ENCODE measurements around the gene CLEC4G.

Gene CLEC4G

DNA sequence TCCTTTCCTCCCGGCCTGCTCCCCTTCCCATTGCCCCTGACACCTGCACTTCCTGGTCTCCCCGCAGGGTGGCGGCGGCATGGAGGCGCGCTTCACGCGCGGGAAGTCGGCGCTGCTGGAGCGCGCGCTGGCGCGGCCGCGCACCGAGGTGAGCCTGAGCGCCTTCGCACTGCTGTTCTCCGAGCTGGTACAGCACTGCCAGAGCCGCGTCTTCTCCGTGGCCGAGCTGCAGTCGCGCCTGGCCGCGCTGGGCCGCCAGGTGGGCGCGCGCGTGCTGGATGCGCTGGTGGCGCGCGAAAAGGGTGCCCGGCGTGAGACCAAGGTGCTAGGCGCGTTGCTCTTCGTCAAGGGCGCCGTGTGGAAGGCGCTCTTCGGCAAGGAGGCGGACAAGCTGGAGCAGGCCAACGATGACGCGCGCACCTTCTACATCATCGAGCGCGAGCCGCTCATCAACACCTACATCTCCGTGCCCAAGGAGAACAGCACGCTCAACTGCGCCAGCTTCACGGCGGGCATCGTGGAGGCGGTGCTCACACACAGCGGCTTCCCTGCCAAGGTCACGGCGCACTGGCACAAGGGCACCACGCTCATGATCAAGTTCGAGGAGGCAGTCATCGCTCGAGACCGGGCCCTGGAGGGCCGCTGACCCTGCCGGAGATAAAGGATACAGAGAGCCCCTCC is 49.6 kb downstream of the CLEC4G start:
- TF ChIP-seq CTCF (IDR thresholded peaks at IDR 0.05; ENCODE audit: low read depth, low read length) = no peak
- DNase-seq (ENCODE audit: extremely low read depth, low read depth) = no peak

GRCh38 chr19:7681340-7682174 is 50.4 kb downstream of the CLEC4G start:
- DNase-seq (ENCODE audit: extremely low read depth, low read depth) = peak; percentile 44
- peak; percentile 68 for TF ChIP-seq CTCF (IDR thresholded peaks at IDR 0.05; ENCODE audit: low read depth, low read length)

DNA sequence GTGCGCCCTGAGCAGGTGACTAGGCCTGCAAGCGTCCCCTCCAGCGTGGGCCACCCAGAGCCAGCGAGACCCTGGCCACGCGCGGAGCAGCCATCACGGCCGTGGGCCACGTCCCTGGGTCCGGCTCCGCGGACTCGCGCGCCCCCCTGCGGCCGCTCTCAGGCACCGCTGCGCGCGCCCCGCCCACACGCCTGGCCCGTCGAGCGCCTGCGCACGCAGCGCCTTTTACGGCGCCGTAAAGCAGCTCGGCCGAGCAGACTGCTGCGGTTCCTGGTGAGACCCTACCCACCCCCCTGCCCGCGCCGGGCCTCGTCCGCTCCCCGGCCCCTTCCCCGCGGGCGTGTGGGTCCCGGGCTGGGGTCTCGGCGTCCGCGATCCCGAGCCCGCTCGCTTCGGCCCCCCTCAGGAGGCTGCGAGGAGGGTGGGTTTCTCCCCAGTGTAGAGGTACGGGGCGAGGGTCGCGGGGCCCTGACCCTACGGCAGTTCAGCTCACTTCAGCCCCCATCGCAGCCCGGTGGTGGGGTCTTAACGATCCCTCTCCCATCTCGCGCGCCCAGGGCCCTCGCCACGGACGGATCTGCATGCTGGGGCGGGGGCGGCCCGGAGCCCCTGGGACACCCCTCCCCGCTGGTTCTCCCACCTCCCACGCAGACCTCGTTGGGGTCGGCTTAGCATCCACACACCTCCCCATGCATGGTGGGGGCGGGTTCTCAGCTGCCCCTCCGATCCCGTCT is 51.1 kb downstream of the CLEC4G start, which contains the start of gene TRAPPC5:
Gene TRAPPC5, plus strand, starts transcription at position 228 of the 734 bp plus-strand sequence. CDS start 1,421 bp downstream, outside the sequence.
- peak; percentile 42 for DNase-seq (ENCODE audit: extremely low read depth, low read depth)
- peak; percentile 43 for TF ChIP-seq CTCF (IDR thresholded peaks at IDR 0.05; ENCODE audit: low read depth, low read length)

DNA sequence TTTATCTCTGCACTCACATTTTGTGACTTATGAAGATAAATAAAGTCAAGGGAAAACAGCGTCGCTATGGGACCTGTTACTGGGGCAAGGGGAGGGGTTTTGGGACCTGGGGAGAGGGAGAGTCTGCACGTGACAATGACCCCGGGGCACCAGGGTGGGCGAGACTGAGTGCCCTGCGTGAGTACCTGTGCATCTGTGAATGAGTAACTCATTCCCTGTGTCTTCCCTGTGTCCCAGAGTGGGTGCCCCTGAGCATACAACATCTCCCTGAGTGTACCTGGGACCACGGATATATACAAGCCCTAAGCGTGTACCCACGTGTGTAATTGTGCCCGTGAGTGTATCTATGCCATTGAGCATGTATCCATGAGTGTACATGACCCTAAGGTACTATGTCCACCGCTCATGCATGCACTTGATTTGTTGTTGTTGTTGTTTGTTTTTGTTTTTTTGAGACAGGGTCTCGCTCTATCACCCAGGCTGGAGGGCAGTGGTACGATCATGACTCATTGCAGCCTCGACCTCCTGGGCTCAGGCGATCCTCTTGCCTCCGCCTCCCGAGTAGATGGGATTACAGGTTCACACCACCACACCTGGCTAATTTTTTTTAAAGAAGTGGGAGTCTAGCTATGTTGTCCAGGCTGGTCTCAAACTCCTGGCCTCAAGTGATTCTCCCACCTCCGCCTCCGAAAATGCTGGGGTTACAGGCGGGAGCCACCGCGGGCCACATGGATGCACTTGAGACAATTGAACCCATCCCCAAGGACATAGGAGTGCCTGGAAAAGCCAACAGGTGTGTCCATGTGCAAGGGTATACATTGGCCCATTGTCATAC is 51.9 kb downstream of the CLEC4G start:
- DNase-seq (ENCODE audit: extremely low read depth, low read depth) = no peak
- no peak for TF ChIP-seq CTCF (IDR thresholded peaks at IDR 0.05; ENCODE audit: low read depth, low read length)

DNA sequence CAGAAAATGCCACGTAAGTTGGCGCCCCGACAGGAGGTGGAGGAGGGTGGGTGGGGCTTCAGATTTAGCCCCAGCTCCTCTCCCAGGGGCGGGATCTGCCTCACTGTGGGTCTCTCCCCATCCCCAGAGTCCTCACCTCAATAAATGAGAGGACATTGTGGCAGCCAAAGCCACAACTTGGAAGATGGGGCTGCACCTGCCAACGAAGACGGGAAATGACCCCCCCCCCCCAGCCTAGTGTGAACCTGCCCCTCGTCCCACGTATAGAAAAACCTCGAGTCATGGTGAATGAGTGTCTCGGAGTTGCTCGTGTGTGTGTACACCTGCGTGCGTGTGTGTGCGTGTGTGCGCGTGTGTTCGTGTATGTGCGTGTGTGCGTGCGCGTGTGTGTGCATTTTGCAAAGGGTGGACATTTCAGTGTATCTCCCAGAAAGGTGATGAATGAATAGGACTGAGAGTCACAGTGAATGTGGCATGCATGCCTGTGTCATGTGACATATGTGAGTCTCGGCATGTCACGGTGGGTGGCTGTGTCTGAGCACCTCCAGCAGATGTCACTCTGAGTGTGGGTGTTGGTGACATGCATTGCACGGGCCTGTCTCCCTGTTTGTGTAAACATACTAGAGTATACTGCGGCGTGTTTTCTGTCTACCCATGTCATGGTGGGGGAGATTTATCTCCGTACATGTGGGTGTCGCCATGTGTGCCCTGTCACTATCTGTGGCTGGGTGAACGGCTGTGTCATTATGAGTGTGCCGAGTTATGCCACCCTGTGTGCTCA is 52.7 kb downstream of the CLEC4G start:
- no peak for DNase-seq (ENCODE audit: extremely low read depth, low read depth)
- no peak for TF ChIP-seq CTCF (IDR thresholded peaks at IDR 0.05; ENCODE audit: low read depth, low read length)
